ENCODE results near the gene GLRB. TPM values are rescaled to one million over a fixed set of nuclear protein-coding genes. Genes with fewer than 3 reads are reported as not detected.

GLRB gene
- total and polyA plus RNA-seq, 11 donors, result 3.2 to 21.7 (median 13.0) TPM

- no peak for ATAC-seq
- H3K4me1 ChIP-seq, result peaks cover 0 to 3% (median 0%) of the 10 kb centered on the region in 12 donors
- intact Hi-C loops (cut with DNase I), result no loop called here
Observed at GRCh38 chr4:157099506-157099905, 23.6 kb downstream of the GLRB start.

GRCh38 chr4:157104541-157104940 lies 28.6 kb downstream of the GLRB start:
- Histone ChIP-seq H3K27me3 (no peaks in the 10 kb centered on the region), H3K9me3 (peaks cover 0 to 7% (median 0%) of the 10 kb centered on the region in 12 donors), H3K36me3 (no peaks in the 10 kb centered on the region), H3K4me3 (no peak overlapping the region), H3K4me1 (no peaks in the 10 kb centered on the region), H3K27ac (no peak overlapping the region)
- no peak for ATAC-seq
- intact Hi-C loops (cut with DNase I), result no loop called here
- 77 to 84% (median 79%) methylated on average over 1 of the region's 1 CpG for WGBS, 4 donors
- no peak for DNase-seq
- TF ChIP-seq POLR2A (IDR thresholded peaks at IDR 0.05) (no peak), CTCF (IDR thresholded peaks at IDR 0.05) (no peak)

More at GRCh38 chr4:157099506-157099905, 23.6 kb downstream of the GLRB start:
- H3K9me3 ChIP-seq, result no peaks in the 10 kb centered on the region
- no peak overlapping the region for H3K27ac ChIP-seq
- 79 to 87% (median 81%) methylated on average over 4 of the region's 4 CpGs for WGBS, 4 donors
- H3K27me3 ChIP-seq, result no peaks in the 10 kb centered on the region
- DNase-seq, result no peak
- H3K36me3 ChIP-seq, result no peaks in the 10 kb centered on the region
- TF ChIP-seq POLR2A (IDR thresholded peaks at IDR 0.05), result no peak
- TF ChIP-seq CTCF (IDR thresholded peaks at IDR 0.05), result no peak
- no peak overlapping the region for H3K4me3 ChIP-seq

GRCh38 chr4:157114671-157115070 lies 38.7 kb downstream of the GLRB start:
- Histone ChIP-seq H3K36me3 (no peaks in the 10 kb centered on the region), H3K4me3 (no peak overlapping the region), H3K27ac (no peak overlapping the region), H3K9me3 (no peaks in the 10 kb centered on the region), H3K4me1 (peaks cover 0 to 3% (median 0%) of the 10 kb centered on the region in 12 donors), H3K27me3 (no peaks in the 10 kb centered on the region)
- TF ChIP-seq POLR2A (IDR thresholded peaks at IDR 0.05) (no peak), CTCF (IDR thresholded peaks at IDR 0.05) (no peak)
- 80% methylated on average over 6 of the region's 6 CpGs for WGBS, 4 donors
- DNase-seq (no peak), ATAC-seq (no peak)
- intact Hi-C loops (cut with DNase I), result no loop called here

- intact Hi-C loops (cut with DNase I), result no loop called here
- no peak overlapping the region for H3K4me3 ChIP-seq
- H3K36me3 ChIP-seq, result no peaks in the 10 kb centered on the region
- DNase-seq (no peak), ATAC-seq (no peak)
- H3K27me3 ChIP-seq, result no peaks in the 10 kb centered on the region
- WGBS, 4 donors, result 63 to 77% (median 67%) methylated on average over 3 of the region's 3 CpGs
- H3K4me1 ChIP-seq, result peaks cover 0 to 3% (median 0%) of the 10 kb centered on the region in 12 donors
- no peak overlapping the region for H3K27ac ChIP-seq
- H3K9me3 ChIP-seq, result no peaks in the 10 kb centered on the region
- no peak for TF ChIP-seq POLR2A (IDR thresholded peaks at IDR 0.05)
- TF ChIP-seq CTCF (IDR thresholded peaks at IDR 0.05), result no peak
Observed at GRCh38 chr4:157115613-157116335, 39.8 kb downstream of the GLRB start.

All from heart left ventricle (tissue), 16 donors.